ENCODE results near the gene ERC2. TPM values are rescaled to one million over a fixed set of nuclear protein-coding genes. Genes with fewer than 3 reads are reported as not detected.

ERC2 gene
- total and polyA plus RNA-seq, 2 donors (not counting 3 experiments of a cell fraction or from before 2014, with no cell fraction given), result 5.6 to 15.5 TPM

DNA sequence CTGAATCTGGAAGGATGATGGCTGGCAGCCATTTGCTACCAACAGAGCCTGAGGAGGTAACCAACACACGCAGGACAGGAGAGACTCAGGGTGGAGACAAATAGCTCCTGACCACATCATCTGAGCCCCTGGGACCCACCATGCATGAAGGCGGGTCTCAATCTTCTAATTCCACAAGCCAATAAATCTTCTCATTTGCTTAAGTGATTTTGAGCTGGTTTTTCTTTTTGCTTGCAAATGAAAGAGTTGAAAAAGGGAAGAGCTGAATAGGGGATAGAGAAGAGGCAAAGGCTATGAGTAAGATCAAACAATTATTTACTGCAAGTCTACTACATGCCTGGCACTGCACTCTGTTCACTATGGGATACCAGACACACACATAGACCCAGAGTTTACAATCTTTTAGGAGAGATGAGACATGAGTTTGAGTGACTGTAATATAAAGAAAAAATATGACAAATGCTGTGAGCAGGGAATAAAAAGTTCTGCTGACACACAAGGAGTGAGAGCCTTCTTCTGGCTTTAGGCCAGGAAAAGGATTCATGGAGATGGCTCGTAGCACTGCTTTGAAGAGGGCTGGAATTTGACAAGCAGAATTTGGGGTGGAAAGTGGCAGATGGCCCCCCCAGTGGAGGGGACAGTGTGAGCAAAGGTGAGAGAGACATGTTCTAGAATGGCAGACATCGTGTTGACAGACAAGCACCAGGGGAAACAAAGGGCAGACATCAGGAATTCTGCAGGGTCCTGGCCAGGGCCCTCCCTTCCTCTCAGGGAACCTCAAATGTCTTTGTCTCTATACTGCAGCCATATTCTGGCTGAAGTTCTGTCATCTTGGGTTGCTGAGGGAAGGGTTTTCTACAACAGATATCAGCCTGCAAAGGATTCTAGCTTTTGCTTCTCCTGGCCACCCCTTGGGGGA lies 911.4 kb downstream of the ERC2 start:
- H2AFZ ChIP-seq (ENCODE audit: low read depth, low read length), result no peak overlapping the region
- H3K36me3 ChIP-seq (ENCODE audit: control insufficient read depth in 2 of 2, extremely low read depth in 1 of 2, insufficient read depth in 2 of 2, low read length in 2 of 2), result no peaks in the 10 kb centered on the region
- BruUV-seq (replicated peaks), result no TSS peak
- no peak for TF ChIP-seq EZH2 (IDR thresholded peaks at IDR 0.05; ENCODE audit: borderline replicate concordance, low read depth, low read length, severe bottlenecking)
- TF ChIP-seq POLR2AphosphoS5 (IDR thresholded peaks at IDR 0.05; ENCODE audit: insufficient read depth, low read depth, low read length), result no peak
- TF ChIP-seq MYC (IDR thresholded peaks at IDR 0.05; ENCODE audit: low read depth, low read length), result no peak
- TF ChIP-seq, protein P1, sequence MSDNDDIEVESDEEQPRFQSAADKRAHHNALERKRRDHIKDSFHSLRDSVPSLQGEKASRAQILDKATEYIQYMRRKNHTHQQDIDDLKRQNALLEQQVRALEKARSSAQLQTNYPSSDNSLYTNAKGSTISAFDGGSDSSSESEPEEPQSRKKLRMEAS (IDR thresholded peaks at IDR 0.05; ENCODE audit: insufficient read depth, insufficient read length), result no peak
- TF ChIP-seq FOS (IDR thresholded peaks at IDR 0.05; ENCODE audit: borderline replicate concordance, insufficient read depth, low read length), result no peak
- no peak for TF ChIP-seq POLR2A (IDR thresholded peaks at IDR 0.05; ENCODE audit: low read depth, low read length)
- TF ChIP-seq GATA2 (IDR thresholded peaks at IDR 0.05; ENCODE audit: insufficient read depth, insufficient read length, low read depth, low read length), result no peak
- TF ChIP-seq, protein P2, sequence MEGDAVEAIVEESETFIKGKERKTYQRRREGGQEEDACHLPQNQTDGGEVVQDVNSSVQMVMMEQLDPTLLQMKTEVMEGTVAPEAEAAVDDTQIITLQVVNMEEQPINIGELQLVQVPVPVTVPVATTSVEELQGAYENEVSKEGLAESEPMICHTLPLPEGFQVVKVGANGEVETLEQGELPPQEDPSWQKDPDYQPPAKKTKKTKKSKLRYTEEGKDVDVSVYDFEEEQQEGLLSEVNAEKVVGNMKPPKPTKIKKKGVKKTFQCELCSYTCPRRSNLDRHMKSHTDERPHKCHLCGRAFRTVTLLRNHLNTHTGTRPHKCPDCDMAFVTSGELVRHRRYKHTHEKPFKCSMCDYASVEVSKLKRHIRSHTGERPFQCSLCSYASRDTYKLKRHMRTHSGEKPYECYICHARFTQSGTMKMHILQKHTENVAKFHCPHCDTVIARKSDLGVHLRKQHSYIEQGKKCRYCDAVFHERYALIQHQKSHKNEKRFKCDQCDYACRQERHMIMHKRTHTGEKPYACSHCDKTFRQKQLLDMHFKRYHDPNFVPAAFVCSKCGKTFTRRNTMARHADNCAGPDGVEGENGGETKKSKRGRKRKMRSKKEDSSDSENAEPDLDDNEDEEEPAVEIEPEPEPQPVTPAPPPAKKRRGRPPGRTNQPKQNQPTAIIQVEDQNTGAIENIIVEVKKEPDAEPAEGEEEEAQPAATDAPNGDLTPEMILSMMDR (IDR thresholded peaks at IDR 0.05; ENCODE audit: extremely low read depth in 1 of 2, insufficient read depth in 1 of 2, low read depth in 1 of 2, low read length in 2 of 2), result no peak
- TF ChIP-seq JUN (IDR thresholded peaks at IDR 0.05; ENCODE audit: borderline replicate concordance, insufficient read depth, insufficient read length, low read depth), result no peak
- ChIA-PET CTCF (interaction anchor here (0.9 kb wide), 1 partner anchor 14 kb away, joined by 3 read pairs; no protein-coding TSS in a partner anchor), POLR2A (no interaction called here)
- DNase-seq (ENCODE audit: low read depth, low spot score), result no peak
- no peaks in the 10 kb centered on the region for H3K27me3 ChIP-seq (ENCODE audit: control insufficient read depth in 2 of 2, insufficient read depth in 2 of 2, low read length in 2 of 2)
- H3K27ac ChIP-seq (ENCODE audit: insufficient read depth, low read depth, low read length), result no peak overlapping the region
- no peaks in the 10 kb centered on the region for H3K9me3 ChIP-seq (replicated peaks; ENCODE audit: control insufficient read depth, insufficient read depth, low read length)
- intact Hi-C loops (cut with micrococcal nuclease) (no loop called here), dilution Hi-C loops (cut with MboI; ENCODE audit: extremely low pct_ligation_motif_present, low sequenced_read_pairs) (no loop called here)
- FAIRE-seq, result no peak
- H3K9me1 ChIP-seq (replicated peaks; ENCODE audit: control insufficient read depth, extremely low read depth, insufficient read depth, low read length), result no peaks in the 10 kb centered on the region
- no peak overlapping the region for H3K4me2 ChIP-seq (ENCODE audit: insufficient read depth, low read length)
- H3K9ac ChIP-seq (replicated peaks; ENCODE audit: extremely low read depth, insufficient read depth, low read length), result no peak overlapping the region
- H3K4me3 ChIP-seq (replicated peaks in 1 of 3; ENCODE audit: insufficient read depth in 1 of 3, low read depth in 1 of 3, low read length in 3 of 3), result no peak overlapping the region
- no peaks in the 10 kb centered on the region for H3K79me2 ChIP-seq (ENCODE audit: control insufficient read depth, insufficient read depth, low read length)
- no peaks in the 10 kb centered on the region for H4K20me1 ChIP-seq (replicated peaks; ENCODE audit: control insufficient read depth, extremely low read depth, insufficient read depth, low read length)
- no peaks in the 10 kb centered on the region for H3K4me1 ChIP-seq (ENCODE audit: control insufficient read depth, extremely low read depth, insufficient read depth, low read length)
